GM13976 (cell line): ENCODE data around the gene DAZAP1.

Source experiments
- DNase-seq: peaks from one replicate; pipeline ENCODE4 v3.0.0; 2012; ENCODE audit warnings: low spot score
- CTCF ChIP-seq: IDR thresholded peaks from 2 replicates; pipeline ENCODE4 v1.5.1; 2012; ENCODE audit warnings: borderline replicate concordance, mild to moderate bottlenecking; ENCODE audit not compliant: insufficient read depth; ENCODE audit errors: extremely low read depth, missing control alignments, control extremely low read depth
- in situ Hi-C: fragments of 300-500 bp; cut with MboI; formaldehyde crosslinking; loops from one replicate; pipeline ENCODE4 v1.12.0; 2022; ENCODE audit warnings: low sequenced_read_pairs, mixed read lengths, inconsistent platforms; ENCODE audit not compliant: unreplicated experiment

The DAZAP1 gene

GRCh38 chr19:1369214-1369805, 38.1 kb upstream of the DAZAP1 start:
- no peak for TF ChIP-seq CTCF
- in situ Hi-C loops, result no loop called here
- DNase-seq, result no peak

DNA sequence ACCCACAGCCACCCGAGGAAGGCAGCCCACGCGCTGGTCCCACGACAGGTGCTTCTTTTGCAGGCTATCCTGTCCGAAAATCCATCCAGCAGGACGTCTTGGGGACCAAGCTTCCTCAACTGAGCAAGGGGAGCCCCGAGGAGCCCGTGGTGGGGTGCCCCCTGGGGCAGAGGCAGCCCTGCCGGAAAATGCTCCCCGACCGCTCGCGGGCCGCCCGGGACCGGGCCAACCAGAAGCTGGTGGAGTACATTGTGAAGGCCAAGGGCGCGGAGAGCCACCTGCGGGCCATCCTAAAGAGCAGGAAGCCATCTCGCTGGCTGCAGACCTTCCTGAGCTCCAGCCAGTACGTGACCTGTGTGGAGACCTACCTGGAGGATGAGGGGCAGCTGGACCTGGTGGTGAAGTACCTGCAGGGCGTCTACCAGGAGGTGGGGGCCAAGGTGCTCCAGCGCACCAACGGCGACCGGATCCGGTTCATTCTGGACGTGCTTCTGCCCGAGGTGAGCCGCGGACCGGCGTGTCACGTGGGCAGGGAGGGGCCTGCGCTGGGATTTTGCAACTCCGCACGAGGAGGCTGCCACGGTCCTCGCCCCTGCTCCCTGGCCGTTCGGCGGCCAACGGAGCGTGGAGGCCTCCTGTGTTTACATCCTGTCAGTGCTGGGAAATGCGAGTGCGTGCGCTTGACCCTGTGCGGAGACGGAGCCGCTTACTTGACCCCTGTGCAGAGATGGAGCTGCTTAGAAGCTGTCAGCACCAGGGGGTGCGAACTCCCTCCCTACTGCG, 36.6 kb upstream of the DAZAP1 start:
- DNase-seq, result no peak
- in situ Hi-C loops, result no loop called here
- TF ChIP-seq CTCF, result no peak

GRCh38 chr19:1373042-1373533, 34.3 kb upstream of the DAZAP1 start:
- DNase-seq, result no peak
- TF ChIP-seq CTCF, result no peak
- in situ Hi-C loops, result no loop called here

GRCh38 chr19:1373534-1374249, 33.7 kb upstream of the DAZAP1 start:
- DNase-seq, result no peak
- in situ Hi-C loops, result no loop called here
- no peak for TF ChIP-seq CTCF

DNA sequence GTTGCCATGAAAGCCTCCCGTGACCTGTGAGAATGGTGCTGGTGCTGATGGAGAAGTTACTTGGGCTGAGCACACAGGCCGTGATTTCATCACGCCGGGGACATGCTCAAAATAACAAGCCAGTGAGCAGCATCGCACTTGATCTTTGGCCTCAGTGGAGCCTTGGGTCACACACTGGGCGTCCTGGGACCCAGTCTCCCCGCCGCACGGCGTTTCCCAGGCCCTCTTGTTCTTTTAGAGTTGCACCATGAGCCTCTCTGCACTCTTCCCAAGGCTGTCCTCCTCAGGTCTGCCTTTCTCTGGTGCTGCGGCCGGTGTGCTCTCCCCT, 33.2 kb upstream of the DAZAP1 start:
- TF ChIP-seq CTCF, result no peak
- in situ Hi-C loops, result no loop called here

DNA sequence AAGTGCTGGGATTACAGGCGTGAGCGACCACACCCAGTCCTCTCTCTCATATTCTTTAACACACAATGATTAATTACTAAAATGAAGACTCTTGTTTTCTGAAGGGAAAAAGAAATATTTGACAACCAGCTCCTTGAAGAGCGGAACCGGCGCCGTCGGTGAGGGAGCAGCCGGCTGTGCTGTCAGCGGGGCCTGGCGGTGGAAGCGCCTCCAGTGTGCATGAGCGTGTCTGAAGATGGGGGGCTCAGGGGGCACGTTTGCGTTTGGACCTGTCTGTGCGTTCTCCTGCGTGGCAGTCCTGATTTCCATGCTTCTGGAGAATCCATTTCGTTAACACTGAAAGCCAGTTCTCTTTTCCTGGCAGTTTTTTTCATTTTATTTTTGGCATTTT, 31.0 kb upstream of the DAZAP1 start:
- in situ Hi-C loops, result no loop called here

More for the DNA sequence above, 33.2 kb upstream of the DAZAP1 start:
- no peak for DNase-seq

More for the DNA sequence above, 31.0 kb upstream of the DAZAP1 start:
- no peak for DNase-seq
- no peak for TF ChIP-seq CTCF
